Body of pancreas (tissue), 4 donors: ENCODE results near the gene CNGA4.

Source experiments
- POLR2A ChIP-seq, 3 donors: fragments of 450-650 bp; IDR thresholded peaks; one replicate each; pipeline ENCODE4 v1.6.1; 2016; ENCODE audit warnings: antibody characterized with exemption in 3 of 3, mild to moderate bottlenecking in 2 of 3
- TF ChIP-seq, protein P1 (sequence below), 7 experiments: fragments of 450-650 bp in 4 of 7; fragments of 200-600 bp in 3 of 7; sonication (generic) in 3 of 7; IDR thresholded peaks; one replicate each; pipeline ENCODE4 v1.5.1; 2016 to 2019; ENCODE audit warnings: antibody characterized with exemption in 7 of 7

DNA sequence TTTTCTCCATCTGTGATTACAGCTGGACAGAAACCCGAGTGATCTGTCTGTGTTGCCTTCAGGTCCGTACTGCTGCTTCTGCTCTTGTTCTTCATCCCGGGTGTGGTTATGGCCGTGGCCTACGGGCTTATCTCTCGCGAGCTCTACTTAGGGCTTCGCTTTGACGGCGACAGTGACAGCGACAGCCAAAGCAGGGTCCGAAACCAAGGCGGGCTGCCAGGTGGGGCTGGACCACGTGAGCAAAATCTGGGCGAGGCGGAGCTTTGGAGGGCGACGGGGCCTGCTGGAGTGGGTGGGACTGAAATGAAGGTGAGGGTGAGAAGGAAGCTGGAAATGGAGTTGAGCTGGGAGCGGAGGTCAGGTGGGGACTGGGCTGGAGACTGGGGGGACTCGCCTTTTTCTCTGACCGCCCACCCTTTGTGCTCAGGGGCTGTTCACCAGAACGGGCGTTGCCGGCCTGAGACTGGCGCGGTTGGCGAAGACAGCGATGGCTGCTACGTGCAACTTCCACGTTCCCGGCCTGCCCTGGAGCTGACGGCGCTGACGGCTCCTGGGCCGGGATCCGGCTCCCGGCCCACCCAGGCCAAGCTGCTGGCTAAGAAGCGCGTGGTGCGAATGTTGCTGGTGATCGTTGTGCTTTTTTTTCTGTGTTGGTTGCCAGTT, 31.8 kb downstream of the CNGA4 start:
- TF ChIP-seq, protein P1, sequence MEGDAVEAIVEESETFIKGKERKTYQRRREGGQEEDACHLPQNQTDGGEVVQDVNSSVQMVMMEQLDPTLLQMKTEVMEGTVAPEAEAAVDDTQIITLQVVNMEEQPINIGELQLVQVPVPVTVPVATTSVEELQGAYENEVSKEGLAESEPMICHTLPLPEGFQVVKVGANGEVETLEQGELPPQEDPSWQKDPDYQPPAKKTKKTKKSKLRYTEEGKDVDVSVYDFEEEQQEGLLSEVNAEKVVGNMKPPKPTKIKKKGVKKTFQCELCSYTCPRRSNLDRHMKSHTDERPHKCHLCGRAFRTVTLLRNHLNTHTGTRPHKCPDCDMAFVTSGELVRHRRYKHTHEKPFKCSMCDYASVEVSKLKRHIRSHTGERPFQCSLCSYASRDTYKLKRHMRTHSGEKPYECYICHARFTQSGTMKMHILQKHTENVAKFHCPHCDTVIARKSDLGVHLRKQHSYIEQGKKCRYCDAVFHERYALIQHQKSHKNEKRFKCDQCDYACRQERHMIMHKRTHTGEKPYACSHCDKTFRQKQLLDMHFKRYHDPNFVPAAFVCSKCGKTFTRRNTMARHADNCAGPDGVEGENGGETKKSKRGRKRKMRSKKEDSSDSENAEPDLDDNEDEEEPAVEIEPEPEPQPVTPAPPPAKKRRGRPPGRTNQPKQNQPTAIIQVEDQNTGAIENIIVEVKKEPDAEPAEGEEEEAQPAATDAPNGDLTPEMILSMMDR (IDR thresholded peaks at IDR 0.05) = no peak
- TF ChIP-seq POLR2A (IDR thresholded peaks at IDR 0.05) = no peak
